ES-I3 (cell line): Measurements from ENCODE around the gene OR6S1.
"Not testable (repeated sequence)": the region's sequence is repeated elsewhere in the genome, so short reads cannot be mapped to it uniquely, and the experiment has no call there.

Experiments used
- H3K36me3 ChIP-seq: 2 replicates; pipeline ENCODE4 v1.6.1; 2013; ENCODE audit warnings: mild to moderate bottlenecking, low read length, control low read depth, moderate library complexity; ENCODE audit not compliant: insufficient read depth
- H3K4me1 ChIP-seq: 2 replicates; pipeline ENCODE4 v1.6.1; 2013; ENCODE audit warnings: mild to moderate bottlenecking, control low read depth, low read length; ENCODE audit not compliant: insufficient read depth
- H3K9ac ChIP-seq: 2 replicates; pipeline ENCODE4 v1.6.1; 2013; ENCODE audit warnings: low read depth, mild to moderate bottlenecking, low read length, moderate library complexity
- H3K9me3 ChIP-seq: 2 replicates; pipeline ENCODE4 v1.6.1; 2013; ENCODE audit warnings: mild to moderate bottlenecking, low read length, moderate library complexity; ENCODE audit not compliant: control insufficient read depth, insufficient read depth

The OR6S1 gene

GRCh38 chr14:20630340-20631022 is 11.0 kb downstream of the OR6S1 start:
- H3K36me3 ChIP-seq, result no peaks in the 10 kb centered on the region
- no peaks in the 10 kb centered on the region for H3K9me3 ChIP-seq
- H3K4me1 ChIP-seq, result peaks cover 5% of the 10 kb centered on the region; the same call in 1 of the 2 replicates
- peak overlapping the region; percentile 85 for H3K9ac ChIP-seq

GRCh38 chr14:20628063-20628854 is 13.2 kb downstream of the OR6S1 start:
- Histone ChIP-seq H3K36me3 (no peaks in the 10 kb centered on the region), H3K9me3 (no peaks in the 10 kb centered on the region), H3K4me1 (peaks cover 5% of the 10 kb centered on the region; the same call in 1 of the 2 replicates), H3K9ac (peak overlapping the region; percentile 45; the same call in 1 of the 2 replicates)

DNA sequence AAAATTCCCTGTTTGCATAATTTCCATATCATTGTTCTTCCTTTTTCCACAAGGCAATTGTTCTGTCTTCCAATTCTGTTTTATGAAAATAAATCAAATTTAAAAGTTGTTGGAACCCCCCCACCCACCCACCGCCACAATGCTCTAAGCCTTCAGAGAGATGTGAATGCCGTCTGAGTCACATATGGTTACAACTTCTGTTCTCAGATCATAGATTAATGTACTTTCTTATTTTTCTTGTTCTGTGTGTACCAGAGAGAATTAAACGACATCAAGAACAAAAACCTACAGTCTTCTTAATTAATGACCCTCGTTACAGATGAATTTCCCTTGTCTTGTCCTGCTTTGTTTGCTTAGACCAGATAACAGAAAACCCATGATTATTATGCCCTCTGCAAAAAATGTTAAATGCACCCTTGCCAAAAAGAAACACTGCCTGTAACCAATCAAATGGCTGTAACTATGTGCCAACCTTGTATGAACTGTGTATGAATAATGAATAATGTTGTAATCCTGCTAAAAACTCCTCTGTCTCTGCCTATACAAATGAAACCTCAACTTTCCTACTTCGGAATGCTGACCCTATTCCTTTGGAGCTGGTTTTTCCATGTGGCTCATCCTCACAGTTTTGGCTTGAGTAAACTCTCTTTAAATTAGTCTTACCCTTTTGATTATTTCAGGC is 14.0 kb downstream of the OR6S1 start:
- peaks cover 5% of the 10 kb centered on the region; the same call in 1 of the 2 replicates for H3K4me1 ChIP-seq
- H3K9me3 ChIP-seq, result no peaks in the 10 kb centered on the region
- H3K9ac ChIP-seq, result peak overlapping the region; percentile 77; the same call in 1 of the 2 replicates
- H3K36me3 ChIP-seq, result no peaks in the 10 kb centered on the region

- Histone ChIP-seq H3K9me3 (no peaks in the 10 kb centered on the region), H3K9ac (peak overlapping the region; percentile 77; the same call in 1 of the 2 replicates), H3K4me1 (peaks cover 5% of the 10 kb centered on the region; the same call in 1 of the 2 replicates), H3K36me3 (no peaks in the 10 kb centered on the region)
Observed at GRCh38 chr14:20626274-20626673, 15.2 kb downstream of the OR6S1 start.

- H3K36me3 ChIP-seq, result no peaks in the 10 kb centered on the region
- no peaks in the 10 kb centered on the region for H3K9me3 ChIP-seq
- H3K9ac ChIP-seq, result peak overlapping the region; percentile 77
- peaks cover 5% of the 10 kb centered on the region; the same call in 1 of the 2 replicates for H3K4me1 ChIP-seq
Observed at GRCh38 chr14:20624495-20625070, 16.9 kb downstream of the OR6S1 start.

DNA sequence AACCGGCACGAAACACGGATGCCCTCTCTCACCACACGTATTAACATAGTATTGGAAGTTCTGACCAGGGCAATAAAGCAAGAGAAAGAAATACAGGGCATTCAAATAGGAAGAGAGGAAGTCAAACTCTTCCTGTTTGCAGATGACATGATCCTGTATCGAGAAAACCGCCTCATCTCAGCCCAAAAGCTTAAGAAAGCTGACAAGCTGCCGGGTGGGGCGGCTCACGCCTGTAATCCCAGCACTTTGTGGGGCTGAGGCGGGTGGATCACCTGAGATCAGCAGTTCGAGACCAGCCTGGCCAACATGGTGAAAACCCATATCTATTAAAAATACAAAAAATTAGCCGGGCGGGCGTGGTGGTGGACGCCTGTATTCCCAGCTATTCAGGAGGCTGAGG is 17.7 kb downstream of the OR6S1 start:
- Histone ChIP-seq H3K36me3 (no peaks in the 10 kb centered on the region), H3K4me1 (peaks cover 5% of the 10 kb centered on the region; the same call in 1 of the 2 replicates), H3K9me3 (no peaks in the 10 kb centered on the region), H3K9ac (peak overlapping the region; percentile 77; the same call in 1 of the 2 replicates)

DNA sequence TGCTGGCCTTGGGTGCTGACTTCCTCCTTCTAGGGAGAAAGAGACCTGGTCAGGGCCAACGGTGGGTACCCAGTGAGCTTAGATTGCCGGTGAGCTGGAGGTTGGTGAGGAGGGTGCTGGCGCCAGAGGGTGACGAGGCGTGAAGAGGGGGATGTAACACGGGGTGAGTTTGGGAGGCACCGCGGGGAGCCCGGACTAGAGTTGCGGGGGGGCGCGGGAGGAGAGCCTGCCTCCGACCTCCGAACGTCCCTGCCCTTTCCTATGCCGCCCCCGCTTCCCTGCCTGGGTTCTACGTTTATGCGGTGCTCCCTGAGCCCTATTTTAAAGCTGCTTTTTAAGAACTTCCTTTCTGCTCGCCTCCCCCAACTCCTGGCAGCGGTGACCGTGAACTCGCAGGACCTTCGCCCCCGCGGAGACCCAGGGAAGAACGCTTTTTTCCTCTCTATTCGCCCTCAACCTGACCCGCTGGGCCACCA is 18.6 kb downstream of the OR6S1 start:
- Histone ChIP-seq H3K36me3 (no peaks in the 10 kb centered on the region), H3K4me1 (no peaks in the 10 kb centered on the region), H3K9ac (peak overlapping the region; percentile 77; the same call in 1 of the 2 replicates), H3K9me3 (no peaks in the 10 kb centered on the region)

DNA sequence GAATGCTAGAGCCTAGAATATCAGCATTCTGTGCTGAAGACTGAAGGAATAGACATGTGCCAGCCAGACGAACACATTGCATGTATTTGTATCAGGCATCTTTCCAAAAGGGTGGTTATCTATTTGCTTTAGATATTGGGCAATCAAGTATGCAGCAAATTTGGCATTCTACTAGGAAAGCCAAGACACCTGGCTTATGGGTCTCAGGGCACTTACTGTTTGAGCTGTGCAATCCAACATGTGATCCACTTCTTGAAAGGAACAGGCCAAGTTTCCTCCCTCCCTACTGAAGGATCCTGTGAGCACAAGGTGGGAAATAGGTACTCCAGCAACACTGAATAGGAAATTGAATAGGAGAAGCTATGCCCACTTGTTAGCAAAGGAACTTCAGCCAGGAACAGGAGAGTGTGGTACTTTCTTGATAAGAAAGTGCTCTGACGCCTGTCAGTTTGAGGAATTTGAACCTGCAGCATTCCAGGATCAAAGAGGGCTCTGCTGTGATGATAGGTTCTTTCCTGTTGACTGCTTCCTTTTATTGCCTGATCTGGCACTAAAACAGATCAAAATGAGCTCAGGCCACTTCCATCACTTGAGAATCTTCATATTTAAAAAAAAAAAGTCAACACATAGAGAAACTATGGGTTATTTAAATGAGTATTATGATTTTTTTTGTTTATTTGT is 20.6 kb downstream of the OR6S1 start:
- Histone ChIP-seq H3K4me1 (no peaks in the 10 kb centered on the region), H3K9ac (no peak overlapping the region), H3K9me3 (no peaks in the 10 kb centered on the region), H3K36me3 (no peaks in the 10 kb centered on the region)

DNA sequence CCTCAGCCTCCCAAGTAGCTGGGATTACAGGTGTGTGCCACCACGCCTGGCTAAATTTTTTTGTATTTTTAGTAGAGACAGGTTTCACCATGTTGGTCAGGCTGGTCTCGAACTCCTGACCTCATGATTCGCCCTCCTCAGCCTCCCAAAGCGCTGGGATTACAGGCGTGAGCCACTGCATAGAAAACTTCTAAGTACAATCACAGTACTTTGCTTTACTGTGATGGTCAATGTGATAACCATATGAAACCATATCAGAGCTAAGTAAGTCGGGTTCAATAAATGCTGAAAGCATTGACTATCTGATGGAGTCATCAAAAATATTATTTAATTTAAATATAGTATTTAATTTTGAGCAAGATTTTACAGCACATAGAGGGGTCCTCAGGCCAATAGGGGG is 21.8 kb downstream of the OR6S1 start:
- not testable (repeated sequence) for H3K9ac ChIP-seq, H3K4me1 ChIP-seq, H3K36me3 ChIP-seq, H3K9me3 ChIP-seq

- Histone ChIP-seq H3K9ac (no peak overlapping the region), H3K36me3 (no peaks in the 10 kb centered on the region), H3K4me1 (0 out of 2 replicates have a peak, but pooled peaks cover 5% of the 10 kb centered on the region), H3K9me3 (no peaks in the 10 kb centered on the region)
Observed at GRCh38 chr14:20618271-20618749, 23.2 kb downstream of the OR6S1 start.

DNA sequence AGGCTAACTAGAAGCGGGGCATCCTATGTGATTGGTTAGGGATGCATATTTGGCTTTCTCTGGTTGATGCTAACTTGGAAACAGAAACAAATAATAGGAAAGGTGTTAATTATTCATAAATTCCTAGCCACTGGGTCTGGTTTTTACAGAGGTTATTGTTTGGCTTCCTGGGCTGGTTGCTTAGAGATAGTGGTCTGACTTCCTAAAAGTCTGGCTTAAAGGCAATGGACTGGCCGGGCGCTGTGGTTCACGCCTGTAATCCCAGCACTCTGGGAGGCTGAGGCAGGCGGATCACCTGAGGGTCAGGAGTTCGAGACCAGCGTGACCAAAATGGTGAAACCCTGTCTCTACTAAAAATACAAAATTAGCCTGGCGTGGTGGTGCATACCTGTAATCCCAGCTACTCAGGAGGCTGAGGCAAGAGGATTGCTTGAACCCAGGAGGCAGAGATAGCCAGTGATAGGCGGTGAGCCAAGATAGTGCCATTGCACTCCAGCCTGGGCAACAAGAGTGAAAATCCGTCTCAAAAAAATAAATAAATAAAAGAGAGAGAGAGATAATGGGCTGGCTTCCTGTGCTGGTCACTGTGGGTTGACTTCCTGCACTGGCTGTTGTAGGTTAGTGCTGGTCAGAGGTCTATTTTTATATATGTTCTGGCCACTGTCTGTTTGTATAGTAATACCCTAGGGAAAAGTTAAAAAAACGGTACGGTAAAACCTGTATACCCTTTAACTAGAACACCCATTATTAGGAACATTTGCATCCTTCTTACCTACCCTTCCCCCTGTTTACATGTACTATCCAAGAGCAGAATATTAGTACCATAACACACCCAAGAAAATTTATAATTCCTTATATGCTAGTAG is 24.1 kb downstream of the OR6S1 start:
- Histone ChIP-seq H3K4me1 (0 out of 2 replicates have a peak, but pooled peaks cover 5% of the 10 kb centered on the region), H3K9ac (no peak overlapping the region), H3K36me3 (no peaks in the 10 kb centered on the region), H3K9me3 (no peaks in the 10 kb centered on the region)

- H3K9me3 ChIP-seq, result no peaks in the 10 kb centered on the region
- H3K36me3 ChIP-seq, result no peaks in the 10 kb centered on the region
- H3K4me1 ChIP-seq, result 0 out of 2 replicates have a peak, but pooled peaks cover 5% of the 10 kb centered on the region
- H3K9ac ChIP-seq, result no peak overlapping the region
Observed at GRCh38 chr14:20615996-20616395, 25.5 kb downstream of the OR6S1 start.
